Measurements from ENCODE around the gene PECR.

DNA sequence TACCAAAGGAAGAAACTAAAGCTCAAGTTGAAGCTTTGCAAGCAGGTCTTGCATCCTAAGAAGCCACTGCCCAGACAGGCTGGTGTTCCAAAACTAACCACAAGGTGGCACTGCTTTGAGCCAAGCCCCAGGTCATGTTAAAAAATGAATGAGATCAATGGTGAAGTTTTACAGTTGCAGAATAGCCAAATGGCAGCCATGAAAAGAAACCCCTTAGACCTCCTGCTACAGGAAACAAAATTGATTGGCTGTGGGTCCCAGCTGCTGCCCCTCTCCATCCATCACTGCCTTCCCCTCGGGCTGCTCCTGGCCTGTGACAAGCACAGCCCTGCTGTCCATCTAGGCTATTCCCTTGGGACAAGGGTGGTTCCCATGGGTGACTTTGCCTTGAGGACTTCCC, 47.5 kb downstream of the PECR start:
- TF ChIP-seq, protein P1, sequence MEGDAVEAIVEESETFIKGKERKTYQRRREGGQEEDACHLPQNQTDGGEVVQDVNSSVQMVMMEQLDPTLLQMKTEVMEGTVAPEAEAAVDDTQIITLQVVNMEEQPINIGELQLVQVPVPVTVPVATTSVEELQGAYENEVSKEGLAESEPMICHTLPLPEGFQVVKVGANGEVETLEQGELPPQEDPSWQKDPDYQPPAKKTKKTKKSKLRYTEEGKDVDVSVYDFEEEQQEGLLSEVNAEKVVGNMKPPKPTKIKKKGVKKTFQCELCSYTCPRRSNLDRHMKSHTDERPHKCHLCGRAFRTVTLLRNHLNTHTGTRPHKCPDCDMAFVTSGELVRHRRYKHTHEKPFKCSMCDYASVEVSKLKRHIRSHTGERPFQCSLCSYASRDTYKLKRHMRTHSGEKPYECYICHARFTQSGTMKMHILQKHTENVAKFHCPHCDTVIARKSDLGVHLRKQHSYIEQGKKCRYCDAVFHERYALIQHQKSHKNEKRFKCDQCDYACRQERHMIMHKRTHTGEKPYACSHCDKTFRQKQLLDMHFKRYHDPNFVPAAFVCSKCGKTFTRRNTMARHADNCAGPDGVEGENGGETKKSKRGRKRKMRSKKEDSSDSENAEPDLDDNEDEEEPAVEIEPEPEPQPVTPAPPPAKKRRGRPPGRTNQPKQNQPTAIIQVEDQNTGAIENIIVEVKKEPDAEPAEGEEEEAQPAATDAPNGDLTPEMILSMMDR (IDR thresholded peaks at IDR 0.05) = peak; percentile 33 to 46 (median 34)
- no peak for TF ChIP-seq POLR2A (IDR thresholded peaks at IDR 0.05)
